PC-9 (cell line): ENCODE results near the gene TSEN34. TPM values are rescaled to one million over a fixed set of nuclear protein-coding genes. Genes with fewer than 3 reads are reported as not detected.

Experiments
- BruUV-seq: library from RNA; stranded (reverse); fragments of 400-500 nt; replicated peaks from 2 replicates; lab custom pipeline; 2021; lab: Mats Ljungman, UMichigan
- CTCF ChIA-PET: fragments of 300-600 bp; sonication (Branson Sonifier 250); formaldehyde crosslinking; loops from one replicate; lab custom pipeline; 2022; ENCODE audit warnings: antibody characterized with exemption; lab: Charles Lee
- POLR2A ChIA-PET: fragments of 300-600 bp; sonication (Branson Sonifier 250); formaldehyde crosslinking; loops from one replicate; lab custom pipeline; 2022; ENCODE audit warnings: antibody characterized with exemption; ENCODE audit not compliant: unreplicated experiment; lab: Charles Lee
- DNase-seq, 2 experiments: peaks; one replicate each; pipeline versions ENCODE4 v3.0.0 to v3.0.0-alpha.2; 2015 to 2022; ENCODE audit warnings: mixed read lengths in 1 of 2
- H2AFZ ChIP-seq: fragments of 200-600 bp; sonication (generic); 2 replicates; pipeline ENCODE4 v1.8.1; 2017; ENCODE audit warnings: antibody characterized with exemption
- H3F3A ChIP-seq: fragments of 200-600 bp; sonication (generic); 2 replicates; pipeline ENCODE4 v1.8.1; 2017; ENCODE audit warnings: antibody characterized with exemption, mild to moderate bottlenecking, low read depth; ENCODE audit not compliant: insufficient read depth
- H3K27ac ChIP-seq: fragments of 200-600 bp; sonication (generic); 2 replicates; pipeline ENCODE4 v1.6.1; 2016; ENCODE audit warnings: mixed run types
- H3K27me3 ChIP-seq: fragments of 200-600 bp; sonication (generic); 2 replicates; pipeline ENCODE4 v1.6.1; 2016; ENCODE audit warnings: low read depth, mixed run types; ENCODE audit not compliant: insufficient read depth
- H3K36me3 ChIP-seq: fragments of 200-600 bp; sonication (generic); 2 replicates; pipeline ENCODE4 v1.6.1; 2016; ENCODE audit warnings: low read depth, mixed run types
- H3K4me1 ChIP-seq: fragments of 200-600 bp; sonication (generic); replicated peaks from 2 replicates; pipeline ENCODE4 v1.6.1; 2016; ENCODE audit warnings: mixed run types; ENCODE audit not compliant: insufficient read depth
- H3K4me2 ChIP-seq: fragments of 200-600 bp; sonication (generic); 2 replicates; pipeline ENCODE4 v1.6.1; 2017; ENCODE audit warnings: mixed run types
- H3K4me3 ChIP-seq: fragments of 200-600 bp; sonication (generic); 2 replicates; pipeline ENCODE4 v1.6.1; 2016; ENCODE audit warnings: mixed run types
- H3K79me2 ChIP-seq: fragments of 200-600 bp; sonication (generic); 2 replicates; pipeline ENCODE4 v1.6.1; 2017; ENCODE audit warnings: low read depth, mixed run types
- H3K9me2 ChIP-seq: fragments of 200-600 bp; sonication (generic); 2 replicates; pipeline ENCODE4 v1.8.1; 2017; ENCODE audit warnings: mild to moderate bottlenecking; ENCODE audit not compliant: insufficient read depth
- H3K9me3 ChIP-seq: fragments of 200-600 bp; sonication (generic); 2 replicates; pipeline ENCODE4 v1.8.1; 2016; ENCODE audit warnings: low read depth; ENCODE audit not compliant: insufficient read depth
- H4K20me1 ChIP-seq: fragments of 200-600 bp; sonication (generic); 2 replicates; pipeline ENCODE4 v1.8.1; 2017; ENCODE audit not compliant: insufficient read depth
- CTCF ChIP-seq: fragments of 200-600 bp; sonication (generic); conservative IDR thresholded peaks from 2 replicates; pipeline ENCODE4 v1.6.1; 2017; ENCODE audit warnings: mixed run types, antibody characterized with exemption, mild to moderate bottlenecking, moderate library complexity
- EZH2 ChIP-seq: fragments of 200-600 bp; sonication (generic); IDR thresholded peaks from 2 replicates; pipeline ENCODE4 v1.8.0; 2017; ENCODE audit warnings: antibody characterized with exemption, low read depth
- intact Hi-C: fragments of 100-400 bp; cut with micrococcal nuclease; formaldehyde crosslinking; loops from one replicate; pipeline ENCODE4 v1.10.0; 2022; ENCODE audit not compliant: unreplicated experiment
- total RNA-seq: library from RNA; stranded (reverse); gene quantifications from 2 replicates; pipeline ENCODE4 v1.2.3, GENCODE V29; 2021

The TSEN34 gene
- total RNA-seq, 1 experiment from 2014 or later, result 134 TPM

GRCh38 chr19:54188215-54188871 is 2.8 kb upstream of the TSEN34 start:
- BruUV-seq, result no TSS peak
- POLR2A ChIA-PET, result interaction anchor here (0.6 to 1.8 kb wide), 5 partner anchors 13 to 241 kb away, joined by 3 to 50 read pairs (median 4); partner anchors contain the start of genes LILRB3, RPS9 and TMC4
- TF ChIP-seq CTCF (no peak), EZH2 (no peak)

GRCh38 chr19:54189145-54189734 is 1.9 kb upstream of the TSEN34 start, which contains the start of gene MBOAT7:
MBOAT7 (minus strand) TSS chr19:54189580; CDS start chr19:54188508, 1,072 bp downstream.
- intact Hi-C loops, result loop anchor here (5.0 kb wide), 1 partner anchor 1288 kb away; the partner anchor contains the start of gene ZNF628
- Histone ChIP-seq H2AFZ (peak within 1 kb of the TSS; percentile 81), H3K27ac (peak within 1 kb of the TSS; percentile 93), H4K20me1 (peaks cover 7% of the 10 kb centered on the region), H3K4me2 (peak within 1 kb of the TSS; percentile 77), H3F3A (peaks cover 12% of the 10 kb centered on the region; the same call in 1 of the 2 replicates), H3K4me3 (peak within 1 kb of the TSS; percentile 77), H3K9me3 (no peaks in the 10 kb centered on the region), H3K9me2 (no peaks in the 10 kb centered on the region), H3K36me3 (peaks cover 24% of the 10 kb centered on the region), H3K4me1 (peaks cover 24% of the 10 kb centered on the region), H3K79me2 (peaks cover 65% of the 10 kb centered on the region), H3K27me3 (no peaks in the 10 kb centered on the region)
- no TSS peak for BruUV-seq
- CTCF ChIA-PET, result interaction anchor here (1.0 to 1.8 kb wide), 2 partner anchors 16 to 52 kb away, joined by 4 to 7 read pairs; partner anchors contain the start of genes CNOT3 and TMC4
- DNase-seq, result peak in 1 of 2 experiments; percentile 56
- TF ChIP-seq EZH2, result no peak
- no peak; the same call in 1 of the 2 replicates for TF ChIP-seq CTCF
- POLR2A ChIA-PET, result interaction anchor here (0.5 to 2.8 kb wide), 19 partner anchors 10 to 1410 kb away, joined by 3 to 50 read pairs (median 5); partner anchors contain the start of genes CNOT3, FIZ1, HSPBP1 and LENG9

More at GRCh38 chr19:54188215-54188871, 2.8 kb upstream of the TSEN34 start:
- Histone ChIP-seq H3K4me3 (peak overlapping the region; percentile 77), H2AFZ (peak overlapping the region; percentile 81; the same call in 1 of the 2 replicates), H3K27me3 (no peaks in the 10 kb centered on the region), H3K4me2 (peak overlapping the region; percentile 77), H3K79me2 (peaks cover 59% of the 10 kb centered on the region), H3K27ac (peak overlapping the region; percentile 66), H3K4me1 (peaks cover 24% of the 10 kb centered on the region), H3K36me3 (peaks cover 17% of the 10 kb centered on the region), H3K9me3 (no peaks in the 10 kb centered on the region), H3K9me2 (no peaks in the 10 kb centered on the region), H4K20me1 (peaks cover 12% of the 10 kb centered on the region), H3F3A (peaks cover 21% of the 10 kb centered on the region; the same call in 1 of the 2 replicates)
- CTCF ChIA-PET, result interaction anchor here (1.8 kb wide), 1 partner anchor 51 kb away, joined by 7 read pairs; the partner anchor contains the start of gene CNOT3
- intact Hi-C loops, result loop anchor here (5.0 kb wide), 1 partner anchor 1289 kb away; the partner anchor contains the start of gene ZNF628
- DNase-seq, result peak; percentile 67 to 69
